ENCODE measurements around the gene DKKL1. TPM values are rescaled to one million over a fixed set of nuclear protein-coding genes. Genes with fewer than 3 reads are reported as not detected.

DKKL1 gene
- total RNA-seq, 1 donor from 2014 or later, result 0.92 TPM

DNA sequence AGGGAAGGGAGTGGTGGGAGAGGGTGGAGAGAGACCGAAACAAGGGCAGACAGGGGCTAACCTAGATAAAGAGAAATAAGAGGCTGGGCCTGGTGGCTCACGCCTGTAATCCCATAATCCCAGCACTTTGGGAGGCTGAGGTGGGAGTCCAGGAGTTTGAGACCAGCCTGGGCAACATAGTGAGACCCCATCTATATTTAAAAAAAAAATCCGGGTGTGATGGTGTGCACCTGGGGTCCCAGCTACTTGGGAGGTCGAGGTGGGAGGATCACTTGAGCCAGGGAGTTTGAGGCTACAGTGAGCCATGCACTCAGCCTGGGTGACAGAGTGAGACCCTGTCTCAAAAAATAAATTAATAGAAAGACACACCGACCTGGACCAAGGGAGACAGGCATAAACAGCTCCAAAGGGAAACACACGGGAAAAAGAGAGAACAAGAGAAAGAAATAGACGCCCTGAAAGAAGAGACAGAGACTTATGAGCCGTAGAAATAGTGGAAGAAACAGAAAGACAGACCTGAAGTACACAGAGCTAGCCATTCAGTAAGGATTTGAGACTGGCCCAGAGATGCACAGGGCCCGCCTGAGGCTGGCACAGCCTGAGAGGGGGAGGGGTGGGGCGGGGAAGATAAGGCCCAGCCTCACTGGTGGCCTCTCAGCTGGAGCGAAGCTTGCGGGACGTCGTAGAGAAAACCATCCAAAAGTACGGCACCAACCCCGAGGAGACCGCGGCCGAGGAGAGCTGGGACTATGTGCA lies 26.2 kb upstream of the DKKL1 start:
- DNase-seq (no peak), ATAC-seq (no peak)
- Histone ChIP-seq H3K9me3 (no peaks in the 10 kb centered on the region), H3K4me1 (peaks cover 50% of the 10 kb centered on the region), H3K27ac (no peak overlapping the region), H3K36me3 (peaks cover 17% of the 10 kb centered on the region), H3K4me3 (no peak overlapping the region), H3K27me3 (ENCODE audit: low read depth) (no peaks in the 10 kb centered on the region)
- intact Hi-C loops (cut with DNase I), result no loop called here
- TF ChIP-seq, protein P1, sequence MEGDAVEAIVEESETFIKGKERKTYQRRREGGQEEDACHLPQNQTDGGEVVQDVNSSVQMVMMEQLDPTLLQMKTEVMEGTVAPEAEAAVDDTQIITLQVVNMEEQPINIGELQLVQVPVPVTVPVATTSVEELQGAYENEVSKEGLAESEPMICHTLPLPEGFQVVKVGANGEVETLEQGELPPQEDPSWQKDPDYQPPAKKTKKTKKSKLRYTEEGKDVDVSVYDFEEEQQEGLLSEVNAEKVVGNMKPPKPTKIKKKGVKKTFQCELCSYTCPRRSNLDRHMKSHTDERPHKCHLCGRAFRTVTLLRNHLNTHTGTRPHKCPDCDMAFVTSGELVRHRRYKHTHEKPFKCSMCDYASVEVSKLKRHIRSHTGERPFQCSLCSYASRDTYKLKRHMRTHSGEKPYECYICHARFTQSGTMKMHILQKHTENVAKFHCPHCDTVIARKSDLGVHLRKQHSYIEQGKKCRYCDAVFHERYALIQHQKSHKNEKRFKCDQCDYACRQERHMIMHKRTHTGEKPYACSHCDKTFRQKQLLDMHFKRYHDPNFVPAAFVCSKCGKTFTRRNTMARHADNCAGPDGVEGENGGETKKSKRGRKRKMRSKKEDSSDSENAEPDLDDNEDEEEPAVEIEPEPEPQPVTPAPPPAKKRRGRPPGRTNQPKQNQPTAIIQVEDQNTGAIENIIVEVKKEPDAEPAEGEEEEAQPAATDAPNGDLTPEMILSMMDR (IDR thresholded peaks at IDR 0.05), result no peak

DNA sequence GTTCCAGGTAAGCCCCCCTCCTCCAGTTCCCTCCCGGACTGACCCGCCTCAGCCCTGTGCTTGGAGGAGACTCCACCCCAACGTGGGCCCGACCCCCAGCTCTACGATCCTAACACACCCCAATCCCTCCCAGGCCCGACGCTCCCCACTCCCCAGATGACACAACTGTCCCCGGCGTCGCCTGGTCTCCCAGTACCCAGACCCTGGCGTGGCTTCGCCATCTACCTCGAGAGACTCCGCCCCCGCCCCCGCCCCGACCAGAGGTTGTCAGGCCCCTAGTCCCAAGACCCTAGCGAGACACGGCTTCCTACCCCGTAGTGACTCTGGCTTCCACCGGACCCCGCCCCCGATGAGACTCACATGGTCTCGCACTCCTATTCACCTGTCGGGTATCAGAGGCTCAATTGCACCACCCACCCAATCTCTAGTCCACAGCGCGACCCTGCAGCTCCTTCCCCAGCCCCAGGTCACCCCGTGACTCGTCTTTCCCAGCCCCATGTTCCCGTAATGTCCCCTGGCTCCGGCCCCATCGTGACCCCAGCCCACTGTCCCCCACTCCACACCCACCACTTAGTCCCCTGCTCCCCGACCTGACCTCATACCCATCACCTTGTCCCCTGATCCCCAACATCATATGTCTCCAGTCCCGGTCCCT lies 25.5 kb upstream of the DKKL1 start:
- ATAC-seq, result no peak
- Histone ChIP-seq H3K4me1 (peaks cover 50% of the 10 kb centered on the region), H3K4me3 (peak overlapping the region; percentile 60), H3K27ac (no peak overlapping the region), H3K36me3 (peaks cover 23% of the 10 kb centered on the region), H3K27me3 (ENCODE audit: low read depth) (no peaks in the 10 kb centered on the region), H3K9me3 (no peaks in the 10 kb centered on the region)
- intact Hi-C loops (cut with DNase I), result no loop called here
- TF ChIP-seq, protein P1 (IDR thresholded peaks at IDR 0.05), result no peak
- DNase-seq, result no peak

- peak; percentile 85 to 88 for ATAC-seq
- H3K36me3 ChIP-seq, result peaks cover 29% of the 10 kb centered on the region
Measured at GRCh38 chr19:49338691-49339300, 24.9 kb upstream of the DKKL1 start.

DNA sequence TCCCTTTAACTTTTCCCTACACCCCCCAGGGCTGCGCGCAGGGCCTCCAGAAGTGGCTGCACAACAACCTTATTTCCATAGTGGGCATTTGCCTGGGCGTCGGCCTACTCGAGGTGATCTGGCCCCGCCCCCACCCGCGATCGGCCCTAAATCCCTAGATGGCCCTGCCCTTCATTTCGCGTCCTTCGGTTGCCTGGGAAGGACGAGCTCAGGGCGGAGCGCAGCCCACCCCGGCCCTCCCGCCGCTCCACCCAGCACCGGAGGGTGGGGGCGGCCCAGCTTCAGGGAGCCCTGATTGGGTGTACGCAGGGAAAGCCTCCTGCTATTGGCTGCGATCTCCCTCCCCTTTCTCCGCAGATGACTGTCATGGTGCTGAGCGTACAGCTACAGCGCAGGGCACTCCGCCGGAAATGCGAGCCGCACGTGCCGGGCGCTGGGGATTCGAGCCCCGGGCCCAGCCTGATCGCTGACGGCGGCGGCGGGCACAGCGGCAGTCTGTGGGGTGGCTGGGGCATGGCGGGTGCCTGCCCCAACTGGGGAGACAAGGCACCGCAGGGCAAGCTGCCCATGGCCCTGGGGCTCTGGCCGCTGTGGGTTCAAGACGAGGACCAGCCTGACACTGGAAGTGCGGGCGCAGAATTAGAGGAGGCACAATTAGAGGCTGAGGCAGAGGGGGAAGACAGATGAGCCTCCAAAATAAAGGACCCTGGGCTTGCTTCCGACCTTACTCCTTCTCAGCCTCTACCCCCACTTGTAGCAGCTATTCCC lies 24.2 kb upstream of the DKKL1 start:
- H3K9me3 ChIP-seq, result no peaks in the 10 kb centered on the region
- TF ChIP-seq, protein P1 (IDR thresholded peaks at IDR 0.05), result no peak
- H3K36me3 ChIP-seq, result peaks cover 36% of the 10 kb centered on the region
- H3K4me3 ChIP-seq, result peak overlapping the region; percentile 60
- DNase-seq, result peak; percentile 89
- H3K27ac ChIP-seq, result peak overlapping the region; percentile 87
- peak; percentile 94 to 95 for ATAC-seq
- peaks cover 36% of the 10 kb centered on the region for H3K4me1 ChIP-seq
- H3K27me3 ChIP-seq (ENCODE audit: low read depth), result no peaks in the 10 kb centered on the region
- intact Hi-C loops (cut with DNase I), result no loop called here

More at GRCh38 chr19:49338691-49339300, 24.9 kb upstream of the DKKL1 start:
- peaks cover 43% of the 10 kb centered on the region for H3K4me1 ChIP-seq
- H3K4me3 ChIP-seq, result peak overlapping the region; percentile 60
- no peaks in the 10 kb centered on the region for H3K27me3 ChIP-seq (ENCODE audit: low read depth)
- H3K9me3 ChIP-seq, result no peaks in the 10 kb centered on the region
- peak; percentile 93 for DNase-seq
- peak overlapping the region; percentile 87 for H3K27ac ChIP-seq
- TF ChIP-seq, protein P1 (IDR thresholded peaks at IDR 0.05), result no peak
- intact Hi-C loops (cut with DNase I), result no loop called here
